GM12878 (cell line): ENCODE measurements around the gene IRAK2. TPM values are rescaled to one million over a fixed set of nuclear protein-coding genes. Genes with fewer than 3 reads are reported as not detected.

ENCODE experiments used
- ATF2 ChIP-seq: IDR thresholded peaks from 2 replicates; pipeline ENCODE4 v1.6.1; 2012; ENCODE audit warnings: low read length, inconsistent platforms
- CHD1 ChIP-seq: IDR thresholded peaks from 2 replicates; pipeline ENCODE4 v1.6.1; 2012; ENCODE audit warnings: low read depth, low read length, improper control_type of control experiment
- DPF2 ChIP-seq: fragments of 450-650 bp; IDR thresholded peaks from 2 replicates; pipeline ENCODE4 v1.6.1; 2017; ENCODE audit warnings: mild to moderate bottlenecking
- FOS ChIP-seq: IDR thresholded peaks from 3 replicates; pipeline ENCODE4 v1.6.1; 2011; ENCODE audit warnings: borderline replicate concordance; ENCODE audit not compliant: insufficient read length; ENCODE audit errors: extremely low read depth
- HDGF ChIP-seq: fragments of 450-650 bp; IDR thresholded peaks from 2 replicates; pipeline ENCODE4 v1.6.1; 2016; ENCODE audit warnings: antibody characterized with exemption
- IRF3 ChIP-seq: fragments of 450-650 bp; IDR thresholded peaks from 2 replicates; pipeline ENCODE4 v1.6.1; 2014; ENCODE audit warnings: mild to moderate bottlenecking
- KDM1A ChIP-seq: fragments of 200-600 bp; sonication (generic); IDR thresholded peaks from 2 replicates; pipeline ENCODE4 v1.6.1; 2016; ENCODE audit warnings: borderline replicate concordance
- MLLT1 ChIP-seq: fragments of 450-650 bp; IDR thresholded peaks from 2 replicates; pipeline ENCODE4 v1.6.1; 2016; ENCODE audit warnings: mild to moderate bottlenecking
- NBN ChIP-seq: fragments of 450-650 bp; IDR thresholded peaks from 2 replicates; pipeline ENCODE4 v1.6.1; 2016
- NFYB ChIP-seq: IDR thresholded peaks from 2 replicates; pipeline ENCODE4 v1.6.1; 2011; ENCODE audit warnings: low read depth, mild to moderate bottlenecking, low read length, improper control_type of control experiment, moderate library complexity; ENCODE audit not compliant: insufficient read depth
- NR2F1 ChIP-seq: fragments of 450-650 bp; conservative IDR thresholded peaks from 2 replicates; pipeline ENCODE4 v1.6.1; 2017; ENCODE audit warnings: mild to moderate bottlenecking
- PAX5 ChIP-seq: IDR thresholded peaks from 2 replicates; pipeline ENCODE4 v1.6.1; 2011; ENCODE audit warnings: low read depth, low read length, borderline replicate concordance
- PBX3 ChIP-seq: IDR thresholded peaks from 2 replicates; pipeline ENCODE4 v1.6.1; 2011; ENCODE audit warnings: mild to moderate bottlenecking, low read depth, low read length, moderate library complexity; ENCODE audit not compliant: insufficient replicate concordance
- SMAD5 ChIP-seq: IDR thresholded peaks from 2 replicates; pipeline ENCODE4 v1.6.1; 2016; ENCODE audit warnings: antibody characterized with exemption, low read depth
- SRF ChIP-seq, 2 experiments: IDR thresholded peaks; 2 replicates each; pipeline ENCODE4 v1.6.1; 2011; ENCODE audit warnings: low read depth in 2 of 2, low read length in 2 of 2, mild to moderate bottlenecking in 1 of 2, moderate library complexity in 1 of 2
- STAT3 ChIP-seq: IDR thresholded peaks from 2 replicates; pipeline ENCODE4 v1.6.1; 2011; ENCODE audit warnings: low read depth, low read length, improper control_type of control experiment
- TARDBP ChIP-seq: IDR thresholded peaks from 2 replicates; pipeline ENCODE4 v1.6.1; 2016; ENCODE audit warnings: borderline replicate concordance
- YY1 ChIP-seq: IDR thresholded peaks from 2 replicates; pipeline ENCODE4 v1.6.1; 2011; ENCODE audit warnings: low read depth, mild to moderate bottlenecking, low read length
- ZBED1 ChIP-seq: IDR thresholded peaks from 2 replicates; pipeline ENCODE4 v1.6.1; 2016; ENCODE audit warnings: borderline replicate concordance
- ZBTB40 ChIP-seq: fragments of 450-650 bp; IDR thresholded peaks from 2 replicates; pipeline ENCODE4 v1.6.1; 2016; ENCODE audit warnings: mild to moderate bottlenecking, moderate library complexity, borderline replicate concordance
- ZNF207 ChIP-seq: fragments of 450-650 bp; IDR thresholded peaks from 2 replicates; pipeline ENCODE4 v1.6.1; 2014; ENCODE audit warnings: antibody characterized with exemption, mild to moderate bottlenecking, borderline replicate concordance
- ZNF622 ChIP-seq: fragments of 450-650 bp; IDR thresholded peaks from 2 replicates; pipeline ENCODE4 v1.6.1; 2017; ENCODE audit warnings: mild to moderate bottlenecking, inconsistent platforms
- polyA plus RNA-seq, 11 experiments: library from polyadenylated mRNA; depleted of rRNA in 4 of 11; unstranded in 6 of 11; stranded (reverse) in 5 of 11; fragments of >200 nt; fragmentation: Nextera tagmentation in 4 of 11; fragmentation: Illumina TruSeq in 1 of 11; extraction: Ambion mirVana in 4 of 11; extraction: Trizol in 1 of 11; gene quantifications; 1 replicate in 1 of 11; 2 replicates in 10 of 11; pipeline versions ENCODE4 v1.2.1 to v1.2.3, GENCODE V29; 2011 to 2016; ENCODE audit warnings: inconsistent platforms in 2 of 11, missing spikeins in 2 of 11, low read depth in 1 of 11
- total RNA-seq, 4 experiments: library from RNA; depleted of rRNA in 3 of 4; stranded (reverse); fragments of >200 nt in 3 of 4; fragmentation: Illumina TruSeq in 1 of 4; extraction: Trizol in 1 of 4; gene quantifications; 2 replicates each; pipeline versions ENCODE4 v1.2.1 to v1.2.3, GENCODE V29; 2013 to 2021

Gene IRAK2
- total and polyA plus RNA-seq, 10 of the 15 experiments (the other 5 are each of a cell fraction or from before 2014, with no cell fraction given), result 0.48 to 5.7 (median 4.5) TPM

GRCh38 chr3:10248184-10248983 is 83.7 kb downstream of the IRAK2 start, which contains the start of gene TATDN2 (continued):
- TF ChIP-seq ZBTB40, result no peak
- TF ChIP-seq NFYB, result peak; percentile 74; the same call in 1 of the 2 replicates
- TF ChIP-seq ZBED1, result no peak
- no peak for TF ChIP-seq TARDBP
- no peak for TF ChIP-seq STAT3
- no peak for TF ChIP-seq PBX3
- no peak for TF ChIP-seq PAX5
- TF ChIP-seq CHD1, result no peak
- TF ChIP-seq HDGF, result peak; percentile 93
- peak; percentile 74 for TF ChIP-seq NR2F1
- peak; percentile 37; the same call in 1 of the 2 replicates for TF ChIP-seq YY1
- no peak for TF ChIP-seq IRF3
- TF ChIP-seq NBN, result 0 out of 2 replicates have a peak, but pooled peaks have one; percentile 56
- no peak for TF ChIP-seq ZNF622
- TF ChIP-seq MLLT1, result 0 out of 2 replicates have a peak, but pooled peaks have one; percentile 7
- TF ChIP-seq KDM1A, result no peak
- TF ChIP-seq FOS, result no peak
- TF ChIP-seq SRF (IDR thresholded peaks at IDR 0.05; ENCODE audit: low read depth in 2 of 2, low read length in 2 of 2), result no peak
- TF ChIP-seq DPF2, result peak; percentile 85
- TF ChIP-seq SMAD5, result 0 out of 2 replicates have a peak, but pooled peaks have one; percentile 27
- no peak for TF ChIP-seq ZNF207
- no peak for TF ChIP-seq ATF2
